ENCODE measurements around the gene PIGL.

GRCh38 chr17:16343569-16343968 lies 126.6 kb downstream of the PIGL start:
- TF ChIP-seq CTCF (IDR thresholded peaks at IDR 0.05 in 8 of 11, conservative IDR thresholded peaks at IDR 0.05 in 3 of 11) (no peak), POLR2A (IDR thresholded peaks at IDR 0.05) (no peak)

Measured in spleen (tissue), 7 donors.